Endothelial cell of umbilical vein (primary cell): Measurements from ENCODE around the gene MT1B. TPM values are rescaled to one million over a fixed set of nuclear protein-coding genes. Genes with fewer than 3 reads are reported as not detected.

Experiments used
- BruUV-seq: library from RNA; stranded (reverse); fragments of 400-500 nt; replicated peaks from 2 replicates; lab custom pipeline; 2021; lab: Mats Ljungman, UMichigan
- CTCF ChIA-PET: fragments of 300-600, 350-600 bp; sonication (Branson Sonifier 250); formaldehyde crosslinking; loops from one replicate; lab custom pipeline; 2021; ENCODE audit warnings: antibody characterized with exemption, inconsistent platforms; lab: Charles Lee
- POLR2A ChIA-PET: fragments of 300-600, 350-600 bp; sonication (Branson Sonifier 250); formaldehyde crosslinking; loops from one replicate; lab custom pipeline; 2021; ENCODE audit warnings: antibody characterized with exemption, inconsistent platforms; lab: Charles Lee
- DNase-seq: peaks from one replicate; pipeline ENCODE4 v3.0.0-alpha.2; 2011; ENCODE audit warnings: low read depth, low spot score
- FAIRE-seq: peaks from 2 replicates; lab custom pipeline; 2011; peaks lifted over from hg19 to GRCh38; lab: Jason Lieb, UNC
- H2AFZ ChIP-seq: 2 replicates; pipeline ENCODE4 v1.6.0; 2012; ENCODE audit warnings: low read depth, low read length, control low read depth, inconsistent platforms
- H3K27ac ChIP-seq: 2 replicates; pipeline ENCODE4 v1.5.1; 2011; ENCODE audit warnings: low read depth, mild to moderate bottlenecking, control low read depth, low read length, moderate library complexity; ENCODE audit not compliant: insufficient read depth
- H3K27me3 ChIP-seq, 2 experiments: 2 replicates each; pipeline versions ENCODE4 v1.6.0 to v1.6.1; 2011; ENCODE audit warnings: low read length in 2 of 2, mixed read lengths in 1 of 2; ENCODE audit not compliant: control insufficient read depth in 2 of 2, insufficient read depth in 2 of 2
- H3K36me3 ChIP-seq, 2 experiments: 2 replicates in 1 of 2; 3 replicates in 1 of 2; pipeline ENCODE4 v1.5.1; 2011; ENCODE audit warnings: low read length in 2 of 2, mild to moderate bottlenecking in 1 of 2, moderate library complexity in 1 of 2; ENCODE audit not compliant: control insufficient read depth in 2 of 2, insufficient read depth in 2 of 2; ENCODE audit errors: extremely low read depth in 1 of 2
- H3K4me1 ChIP-seq: 3 replicates; pipeline ENCODE4 v1.5.1; 2011; ENCODE audit warnings: mild to moderate bottlenecking, low read length; ENCODE audit not compliant: control insufficient read depth, insufficient read depth; ENCODE audit errors: extremely low read depth
- H3K4me2 ChIP-seq: 2 replicates; pipeline ENCODE4 v1.6.1; 2011; ENCODE audit warnings: low read length, control low read depth, mixed read lengths; ENCODE audit not compliant: insufficient read depth
- H3K4me3 ChIP-seq, 3 experiments: fragments of 200-600 bp in 1 of 3; sonication (generic), shearing (Covaris generic) in 1 of 3; replicated peaks in 1 of 3; 2 replicates each; pipeline ENCODE4 v1.5.1; 2011 to 2016; ENCODE audit warnings: control low read depth in 3 of 3, low read length in 3 of 3, mild to moderate bottlenecking in 2 of 3, inconsistent platforms in 1 of 3, low read depth in 1 of 3, moderate library complexity in 1 of 3; ENCODE audit not compliant: insufficient read depth in 1 of 3
- H3K79me2 ChIP-seq: 2 replicates; pipeline ENCODE4 v1.6.0; 2012; ENCODE audit warnings: low read length, inconsistent platforms; ENCODE audit not compliant: control insufficient read depth, insufficient read depth
- H3K9ac ChIP-seq: replicated peaks from 2 replicates; pipeline ENCODE3; 2011; ENCODE audit warnings: low read length, control low read depth; ENCODE audit not compliant: insufficient read depth; ENCODE audit errors: extremely low read depth
- H3K9me1 ChIP-seq: replicated peaks from 3 replicates; pipeline ENCODE4 v1.6.0; 2011; ENCODE audit warnings: mild to moderate bottlenecking, low read length; ENCODE audit not compliant: control insufficient read depth, insufficient read depth; ENCODE audit errors: extremely low read depth
- H3K9me3 ChIP-seq: replicated peaks from 2 replicates; pipeline ENCODE4 v1.5.1; 2012; ENCODE audit warnings: low read length, inconsistent platforms; ENCODE audit not compliant: control insufficient read depth, insufficient read depth
- H4K20me1 ChIP-seq: replicated peaks from 2 replicates; pipeline ENCODE3; 2011; ENCODE audit warnings: mild to moderate bottlenecking, low read length; ENCODE audit not compliant: control insufficient read depth, insufficient read depth; ENCODE audit errors: extremely low read depth
- CTCF ChIP-seq, 2 donors: IDR thresholded peaks; 1 replicate in 1 of 2; 2 replicates in 1 of 2; pipeline ENCODE4 v1.5.1; 2011; ENCODE audit warnings: low read length in 2 of 2, mild to moderate bottlenecking in 2 of 2, moderate library complexity in 2 of 2, control low read depth in 1 of 2, inconsistent platforms in 1 of 2, low read depth in 1 of 2; ENCODE audit not compliant: insufficient read depth in 1 of 2; ENCODE audit errors: extremely low read depth in 1 of 2
- EZH2 ChIP-seq: IDR thresholded peaks from 2 replicates; pipeline ENCODE4 v1.6.1; 2012; ENCODE audit warnings: borderline replicate concordance, low read depth, mild to moderate bottlenecking, moderate library complexity, low read length, inconsistent platforms; ENCODE audit not compliant: severe bottlenecking
- FOS ChIP-seq: IDR thresholded peaks from 2 replicates; pipeline ENCODE4 v1.6.1; 2011; ENCODE audit warnings: mild to moderate bottlenecking, low read length, moderate library complexity, borderline replicate concordance; ENCODE audit not compliant: insufficient read depth
- GATA2 ChIP-seq: IDR thresholded peaks from 2 replicates; pipeline ENCODE4 v1.7.0; 2011; ENCODE audit warnings: low read depth, mild to moderate bottlenecking, moderate library complexity, mixed read lengths, low read length; ENCODE audit not compliant: insufficient read length, insufficient read depth
- JUN ChIP-seq: IDR thresholded peaks from 2 replicates; pipeline ENCODE4 v1.6.1; 2011; ENCODE audit warnings: borderline replicate concordance, low read depth; ENCODE audit not compliant: insufficient read length, insufficient read depth
- MYC ChIP-seq: IDR thresholded peaks from one replicate; pipeline ENCODE4 v1.6.1; 2011; ENCODE audit warnings: mild to moderate bottlenecking, low read depth, low read length
- POLR2A ChIP-seq: IDR thresholded peaks from 2 replicates; pipeline ENCODE4 v1.6.1; 2012; ENCODE audit warnings: low read depth, mild to moderate bottlenecking, control low read depth, low read length
- POLR2AphosphoS5 ChIP-seq: IDR thresholded peaks from 2 replicates; pipeline ENCODE4 v1.6.1; 2012; ENCODE audit warnings: low read depth, mild to moderate bottlenecking, control low read depth, low read length, moderate library complexity; ENCODE audit not compliant: insufficient read depth
- dilution Hi-C: fragments of 300-500 bp; cut with MboI; formaldehyde crosslinking; loops from one replicate; pipeline ENCODE4 v1.15.0; 2019; ENCODE audit warnings: low sequenced_read_pairs; ENCODE audit not compliant: extremely low pct_ligation_motif_present
- intact Hi-C: fragments of 100-400 bp; cut with micrococcal nuclease; formaldehyde crosslinking; loops from one replicate; pipeline ENCODE4 v1.10.0; 2022
- polyA plus RNA-seq, 4 experiments: library from polyadenylated mRNA; depleted of rRNA in 3 of 4; stranded (reverse) in 3 of 4; unstranded in 1 of 4; fragments of >200 nt; gene quantifications; 2 replicates each; pipeline versions ENCODE4 v1.2.1 to v1.2.3, GENCODE V29; 2011 to 2012; ENCODE audit warnings: missing spikeins in 1 of 4
- total RNA-seq: library from RNA; stranded (reverse); gene quantifications from 2 replicates; pipeline ENCODE4 v1.2.3, GENCODE V29; 2021
- TF ChIP-seq, protein P1 (sequence below): IDR thresholded peaks from 2 replicates; pipeline ENCODE4 v1.6.1; 2011; ENCODE audit not compliant: insufficient read depth, insufficient read length

The MT1B gene
- total and polyA plus RNA-seq, 2 donors (not counting 3 experiments of a cell fraction or from before 2014, with no cell fraction given) = not detected

- Histone ChIP-seq H3K27ac (peak overlapping the region; percentile 19), H3K79me2 (peaks cover 14% of the 10 kb centered on the region), H3K4me3 (peak overlapping the region in 2 of 3 experiments; percentile 31 to 41), H3K4me1 (peaks cover 58% of the 10 kb centered on the region), H3K36me3 (no peaks in the 10 kb centered on the region), H3K9ac (no peak overlapping the region), H4K20me1 (no peaks in the 10 kb centered on the region), H3K4me2 (peak overlapping the region; percentile 93), H3K27me3 (no peaks in the 10 kb centered on the region), H3K9me1 (no peaks in the 10 kb centered on the region), H2AFZ (peak overlapping the region; percentile 97), H3K9me3 (no peaks in the 10 kb centered on the region)
- TF ChIP-seq FOS (no peak), EZH2 (no peak), CTCF (IDR thresholded peaks at IDR 0.05; ENCODE audit: extremely low read depth in 1 of 2, insufficient read depth in 1 of 2, low read depth in 1 of 2, low read length in 2 of 2) (no peak), GATA2 (no peak), MYC (no peak), JUN (no peak), POLR2AphosphoS5 (no peak), POLR2A (no peak)
- TF ChIP-seq, protein P1, sequence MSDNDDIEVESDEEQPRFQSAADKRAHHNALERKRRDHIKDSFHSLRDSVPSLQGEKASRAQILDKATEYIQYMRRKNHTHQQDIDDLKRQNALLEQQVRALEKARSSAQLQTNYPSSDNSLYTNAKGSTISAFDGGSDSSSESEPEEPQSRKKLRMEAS = no peak
- DNase-seq (no peak), FAIRE-seq (no peak)
- no TSS peak for BruUV-seq
- CTCF ChIA-PET = interaction anchor here (1.0 to 2.3 kb wide), 5 partner anchors 10 to 85 kb away, joined by 4 to 10 read pairs (median 6); no protein-coding TSS in a partner anchor
- dilution Hi-C loops (no loop called here), intact Hi-C loops (no loop called here)
- POLR2A ChIA-PET = interaction anchor here (1.5 to 1.8 kb wide), 3 partner anchors 8 to 10 kb away, joined by 6 to 11 read pairs (median 8); partner anchors contain the start of genes MT1E and MT2A
Observed at GRCh38 chr16:56616608-56617211, 35.0 kb upstream of the MT1B start.
